HUDEP-2 (cell line): Measurements from ENCODE around the gene FBLN7.

Source experiments
- DNase-seq, 76 experiments: peaks; one replicate each; lab custom pipeline; 2025; ENCODE audit not compliant: unreplicated experiment in 76 of 76; lab: John Stamatoyannopoulos, UW

FBLN7 gene

DNA sequence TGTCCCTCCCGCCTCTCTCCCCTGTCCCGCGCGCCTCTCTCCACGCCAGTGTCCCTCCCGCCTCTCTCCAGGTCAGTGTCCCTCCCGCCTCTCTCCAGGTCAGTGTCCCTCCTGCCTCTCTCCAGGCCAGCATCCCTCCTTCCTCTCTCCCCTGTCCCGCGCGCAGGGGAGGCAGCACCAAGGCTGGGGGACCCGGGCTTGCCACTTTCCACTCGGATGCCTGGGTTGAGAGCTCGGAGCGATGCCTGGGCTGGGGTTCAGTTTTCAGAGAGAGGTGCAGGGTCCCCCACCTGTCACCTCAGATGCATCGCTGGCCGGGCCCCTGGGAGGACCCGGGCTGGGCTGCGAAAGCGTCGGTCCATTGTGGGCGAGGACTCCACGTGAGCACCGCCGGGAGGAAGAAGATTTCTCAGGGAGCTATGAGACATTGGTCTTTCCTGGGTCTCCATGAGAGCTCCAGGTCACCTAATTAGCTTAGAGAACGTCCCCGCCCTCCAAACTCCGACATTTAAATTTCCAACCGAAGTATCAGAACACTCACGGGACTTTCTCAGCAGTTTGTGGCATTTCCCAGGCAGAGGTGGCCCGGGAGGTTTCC, 2.1 kb downstream of the FBLN7 start:
- no peak for DNase-seq

DNA sequence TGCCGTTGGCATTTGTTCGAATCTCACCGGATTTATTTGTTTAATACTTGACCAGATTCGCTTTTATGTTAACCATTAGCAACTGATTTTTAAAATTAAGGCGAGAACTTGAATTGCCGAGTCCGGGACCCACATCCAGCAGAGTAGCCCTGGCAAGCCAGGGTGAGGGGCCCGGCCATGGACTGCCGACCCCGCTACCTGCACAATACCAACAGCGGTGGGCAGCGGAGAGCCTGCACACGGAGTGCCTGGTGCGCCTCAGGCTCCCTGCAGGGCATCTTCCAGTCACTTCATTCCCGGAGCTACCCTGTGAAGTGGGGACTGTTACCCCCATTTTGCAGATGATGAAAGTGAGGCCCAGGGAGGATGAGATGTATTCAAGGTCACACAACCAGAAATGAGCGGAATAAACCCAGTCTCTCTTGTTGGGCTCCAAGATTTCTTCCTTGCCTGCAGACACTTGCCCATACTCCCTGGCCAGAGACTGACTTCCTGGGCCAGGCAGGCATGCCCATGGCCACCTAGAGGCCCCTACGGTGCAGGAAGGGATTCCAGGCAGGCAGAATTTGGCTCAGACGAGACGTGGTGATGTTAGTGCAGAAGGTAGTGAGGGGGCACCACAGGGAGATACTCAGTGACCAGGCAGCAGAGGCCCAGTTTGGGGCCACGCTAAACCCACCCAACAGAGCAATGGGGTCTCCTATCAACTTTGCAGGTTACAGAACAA, 2.9 kb downstream of the FBLN7 start:
- DNase-seq, result no peak

- DNase-seq, result no peak
These were observed 3.4 kb downstream of the FBLN7 start for GRCh38 chr2:112141626-112142007.

GRCh38 chr2:112142525-112143078, 4.4 kb downstream of the FBLN7 start:
- no peak for DNase-seq

DNA sequence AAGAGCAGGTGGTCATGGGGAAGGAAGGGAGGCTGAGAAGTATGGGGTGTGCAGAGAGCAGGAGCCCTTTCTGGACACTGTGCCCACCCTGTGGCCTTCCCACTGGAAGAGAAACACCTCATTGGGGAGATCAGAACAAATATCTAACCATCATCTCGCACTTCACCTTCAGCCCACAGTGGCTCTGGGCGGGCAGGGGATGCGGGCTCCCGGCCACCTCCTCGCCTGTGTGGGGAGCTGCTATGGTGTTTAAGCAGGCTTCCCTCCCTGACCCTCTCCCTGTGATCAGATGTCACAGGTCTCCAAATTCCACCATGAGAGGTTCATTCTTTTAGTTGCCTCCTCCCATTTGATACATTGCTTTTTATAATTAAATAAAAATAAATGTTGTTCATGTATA, 5.0 kb downstream of the FBLN7 start:
- no peak for DNase-seq

GRCh38 chr2:112144966-112145365, 6.8 kb downstream of the FBLN7 start:
- DNase-seq, result no peak

GRCh38 chr2:112147382-112148168, 9.4 kb downstream of the FBLN7 start:
- no peak for DNase-seq

DNA sequence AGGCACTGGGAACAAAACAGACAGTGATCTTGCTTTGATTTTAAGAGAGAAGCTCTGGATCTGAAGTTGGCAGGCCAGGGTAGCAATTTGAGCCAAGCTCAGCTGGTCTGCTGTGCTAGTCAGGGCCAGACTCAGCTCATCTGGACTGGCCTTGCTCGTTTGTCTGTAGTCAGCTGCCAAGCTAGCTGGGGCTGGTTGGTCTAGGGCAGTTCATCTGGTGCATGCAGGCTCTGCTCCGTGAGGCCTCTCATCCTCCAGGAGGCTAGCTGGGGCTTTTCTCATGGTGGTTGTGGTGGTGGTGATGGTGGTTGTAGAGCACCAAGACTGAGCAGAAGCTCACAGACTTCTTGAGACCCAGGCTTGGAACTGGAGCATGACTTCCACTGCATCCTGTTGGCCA, 10.3 kb downstream of the FBLN7 start:
- no peak for DNase-seq

GRCh38 chr2:112149194-112149593, 11.0 kb downstream of the FBLN7 start:
- no peak for DNase-seq

- no peak for DNase-seq
These were observed 11.8 kb downstream of the FBLN7 start for GRCh38 chr2:112149866-112150435.

- no peak for DNase-seq
These were observed 12.3 kb downstream of the FBLN7 start for GRCh38 chr2:112150447-112150846.

DNA sequence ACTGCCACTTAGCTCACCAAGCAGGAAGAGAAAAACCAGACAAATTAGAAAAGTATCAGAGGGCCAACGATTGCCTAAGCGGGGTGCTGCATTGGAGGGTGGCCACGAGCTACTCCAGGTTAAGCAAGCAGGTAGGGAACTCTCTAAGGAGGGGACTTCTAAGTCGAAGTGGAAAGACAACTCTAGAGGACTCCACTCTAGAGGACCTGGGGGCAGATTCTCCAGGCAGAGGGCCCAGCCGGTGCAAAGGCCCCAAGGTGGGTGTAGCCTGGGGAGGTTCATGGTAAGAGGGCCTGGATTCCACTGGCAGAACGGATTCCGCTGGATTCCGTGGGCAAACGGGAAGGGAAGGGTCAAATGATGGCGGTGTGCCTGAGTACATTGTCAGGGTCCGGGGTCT, 12.7 kb downstream of the FBLN7 start:
- DNase-seq, result no peak

DNA sequence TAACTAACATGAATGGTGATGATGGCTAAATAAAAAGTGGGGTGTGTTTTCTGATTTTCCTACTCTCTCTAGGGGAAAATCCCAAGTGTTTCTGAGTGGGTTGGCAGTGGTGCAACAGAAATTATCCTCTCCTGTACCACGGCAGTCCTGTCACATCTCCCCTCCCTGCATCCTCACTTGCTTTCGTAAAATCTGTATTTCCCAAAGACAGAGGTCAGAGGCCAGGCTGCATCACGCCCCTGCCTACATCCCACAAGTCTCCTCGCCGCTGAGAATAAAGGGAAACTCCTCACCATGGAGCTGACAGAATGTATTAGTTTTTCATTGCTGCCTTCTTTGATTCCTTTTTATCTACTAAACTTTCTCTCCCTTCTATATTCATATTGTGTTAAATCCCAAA, 13.1 kb downstream of the FBLN7 start:
- no peak for DNase-seq

DNA sequence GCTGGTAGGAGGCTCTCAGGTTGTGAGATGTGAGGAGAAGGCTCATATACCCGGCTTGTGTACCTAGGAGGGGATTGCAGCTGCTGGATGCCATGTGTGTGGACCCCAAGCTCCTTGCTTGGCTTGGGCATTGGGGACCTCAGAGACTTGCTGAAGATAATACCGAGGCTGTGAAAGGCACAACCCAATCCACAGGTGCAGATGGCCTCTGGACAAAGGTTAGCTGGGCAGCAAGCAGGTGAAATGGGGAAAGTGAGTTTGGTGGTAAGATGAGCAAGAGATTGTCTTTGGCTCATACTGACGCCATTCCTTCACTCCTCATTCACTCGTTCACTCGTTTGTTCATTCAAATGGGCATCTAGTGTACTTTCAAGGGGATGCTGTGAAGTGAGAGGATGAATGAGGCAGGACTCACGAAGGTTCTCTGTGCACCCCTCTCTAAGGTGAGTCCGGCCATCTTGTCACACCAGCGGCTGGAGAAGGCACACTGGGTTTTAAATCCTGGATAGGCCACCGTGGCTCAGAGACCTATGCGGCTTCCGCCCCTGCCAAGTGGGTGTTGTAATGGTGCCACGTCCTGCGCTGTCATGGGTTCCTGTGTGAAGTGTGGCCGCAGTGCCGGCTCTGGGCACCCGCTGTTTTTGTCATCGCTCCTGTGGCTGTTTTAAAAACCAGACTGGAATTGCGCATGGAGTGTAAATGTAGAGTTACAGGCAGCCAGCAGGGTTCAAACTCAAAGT, 13.7 kb downstream of the FBLN7 start:
- DNase-seq, result no peak

GRCh38 chr2:112152476-112153178, 14.4 kb downstream of the FBLN7 start:
- no peak for DNase-seq

- no peak for DNase-seq
These were observed 14.9 kb downstream of the FBLN7 start for GRCh38 chr2:112153179-112153490.

GRCh38 chr2:112153501-112153900, 15.3 kb downstream of the FBLN7 start:
- DNase-seq, result no peak

DNA sequence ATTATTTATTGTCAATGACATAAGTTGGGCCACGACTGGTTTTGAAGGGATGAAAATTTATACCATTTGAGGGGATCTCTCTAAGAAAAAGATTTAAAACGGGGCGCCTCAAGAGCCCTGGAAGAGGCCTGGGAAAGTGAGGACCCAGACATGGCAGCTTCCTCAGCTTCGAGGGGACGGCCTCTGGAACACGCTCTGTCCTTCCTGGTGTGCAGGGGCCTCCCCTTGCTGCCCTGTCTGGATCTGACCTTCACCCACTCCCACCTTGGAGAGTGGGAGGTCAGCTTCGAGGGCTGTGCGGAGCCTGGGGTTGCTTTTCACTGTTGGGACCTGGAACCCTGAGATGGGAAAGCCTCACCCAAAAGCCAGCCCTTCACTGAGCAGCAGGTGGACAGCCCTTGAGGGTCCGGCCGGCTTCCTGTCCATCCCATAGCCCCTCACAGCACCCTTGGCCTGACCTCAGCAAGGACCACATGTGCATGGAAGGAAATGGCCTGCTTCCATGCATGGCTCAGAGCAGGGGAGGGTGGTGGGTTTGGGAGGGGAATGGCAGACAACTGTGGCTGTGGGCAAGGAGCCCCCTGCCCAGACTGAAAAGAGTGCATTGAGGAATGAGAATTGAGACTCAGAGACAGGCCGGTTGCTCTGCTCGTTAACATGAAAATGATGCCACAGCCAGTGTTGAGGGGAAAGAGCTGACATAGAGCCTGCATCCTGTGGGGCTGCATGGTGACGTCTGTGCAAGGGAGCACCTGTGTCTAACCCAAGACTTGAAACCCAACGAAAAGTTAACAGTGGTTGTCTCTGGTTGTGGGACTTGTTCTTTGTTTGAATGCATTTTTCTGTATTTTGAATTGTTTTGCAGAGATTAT, 16.3 kb downstream of the FBLN7 start:
- DNase-seq, result no peak
